Bronchial epithelial cell (primary cell): Measurements from ENCODE around the gene PXDN. TPM values are rescaled to one million over a fixed set of nuclear protein-coding genes. Genes with fewer than 3 reads are reported as not detected.

Experiments
- DNase-seq: peaks from one replicate; pipeline ENCODE4 v3.0.0-alpha.2; 2010; ENCODE audit warnings: low read depth
- FAIRE-seq: peaks from 2 replicates; lab custom pipeline; 2011; peaks lifted over from hg19 to GRCh38; lab: Jason Lieb, UNC
- H3K27me3 ChIP-seq: 2 replicates; pipeline ENCODE4 v1.5.1; 2011; ENCODE audit warnings: low read length; ENCODE audit not compliant: control insufficient read depth, insufficient read depth
- H3K36me3 ChIP-seq: 2 replicates; pipeline ENCODE4 v1.5.1; 2011; ENCODE audit warnings: low read length; ENCODE audit not compliant: control insufficient read depth, insufficient read depth
- H3K4me3 ChIP-seq: 2 replicates; pipeline ENCODE4 v1.5.1; 2011; ENCODE audit warnings: mild to moderate bottlenecking, low read depth, low read length, control low read depth
- total RNA-seq: library from RNA; depleted of rRNA; stranded (reverse); fragments of >200 nt; gene quantifications from 2 replicates; pipeline ENCODE4 v1.2.1, GENCODE V29; 2014
- TF ChIP-seq, protein P1 (sequence below): IDR thresholded peaks from 2 replicates; pipeline ENCODE4 v1.5.1; 2011; ENCODE audit warnings: mild to moderate bottlenecking, moderate library complexity, low read length, control low read depth, inconsistent platforms; ENCODE audit not compliant: insufficient read depth, severe bottlenecking

The PXDN gene
- total RNA-seq, 1 donor from 2014 or later, result 34.0 TPM

DNA sequence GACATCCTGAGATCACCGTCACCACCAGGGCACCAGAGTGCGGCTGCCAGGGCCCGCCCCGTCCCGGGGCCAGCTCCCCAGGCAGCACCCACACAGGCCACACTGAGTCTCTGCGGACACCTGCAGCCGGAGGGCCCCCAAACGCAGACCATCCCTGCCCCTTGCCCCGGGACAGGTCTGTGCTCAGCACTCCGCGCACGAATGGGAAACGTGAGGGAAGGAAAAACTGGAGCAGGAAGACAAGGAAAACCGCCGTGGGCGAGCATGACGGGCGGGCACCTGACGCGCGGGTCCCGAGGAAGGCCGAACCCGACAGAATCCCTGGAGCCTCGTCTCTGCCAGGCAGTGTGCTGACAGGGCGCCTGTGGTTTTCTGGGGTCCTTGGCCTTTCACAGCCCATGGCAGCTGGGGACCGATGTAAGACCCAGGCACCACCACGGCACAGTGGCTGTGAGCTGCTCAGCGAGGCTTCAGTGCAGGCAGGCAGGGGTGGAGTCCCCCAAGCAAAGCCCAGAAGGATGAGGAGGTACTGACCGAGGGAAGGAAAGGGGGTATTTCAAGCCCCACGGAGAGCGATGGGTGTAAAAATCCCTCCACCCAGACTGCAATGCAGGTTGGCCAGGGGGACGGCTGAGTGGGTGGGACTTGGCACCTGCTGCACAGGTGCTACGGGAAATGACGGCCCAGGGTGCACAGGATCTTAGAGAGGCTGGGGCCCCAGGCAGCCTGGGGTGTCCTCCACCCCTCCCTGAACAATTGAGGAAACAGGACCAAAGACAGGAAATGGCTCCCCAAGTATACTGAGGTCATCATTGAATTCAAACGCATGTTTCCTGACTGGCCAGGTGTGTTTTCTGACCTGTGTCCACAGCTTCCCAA lies 59.0 kb downstream of the PXDN start:
- no peak for FAIRE-seq
- Histone ChIP-seq H3K36me3 (peaks cover 5% of the 10 kb centered on the region), H3K27me3 (no peaks in the 10 kb centered on the region), H3K4me3 (no peak overlapping the region)
- DNase-seq, result no peak
- TF ChIP-seq, protein P1, sequence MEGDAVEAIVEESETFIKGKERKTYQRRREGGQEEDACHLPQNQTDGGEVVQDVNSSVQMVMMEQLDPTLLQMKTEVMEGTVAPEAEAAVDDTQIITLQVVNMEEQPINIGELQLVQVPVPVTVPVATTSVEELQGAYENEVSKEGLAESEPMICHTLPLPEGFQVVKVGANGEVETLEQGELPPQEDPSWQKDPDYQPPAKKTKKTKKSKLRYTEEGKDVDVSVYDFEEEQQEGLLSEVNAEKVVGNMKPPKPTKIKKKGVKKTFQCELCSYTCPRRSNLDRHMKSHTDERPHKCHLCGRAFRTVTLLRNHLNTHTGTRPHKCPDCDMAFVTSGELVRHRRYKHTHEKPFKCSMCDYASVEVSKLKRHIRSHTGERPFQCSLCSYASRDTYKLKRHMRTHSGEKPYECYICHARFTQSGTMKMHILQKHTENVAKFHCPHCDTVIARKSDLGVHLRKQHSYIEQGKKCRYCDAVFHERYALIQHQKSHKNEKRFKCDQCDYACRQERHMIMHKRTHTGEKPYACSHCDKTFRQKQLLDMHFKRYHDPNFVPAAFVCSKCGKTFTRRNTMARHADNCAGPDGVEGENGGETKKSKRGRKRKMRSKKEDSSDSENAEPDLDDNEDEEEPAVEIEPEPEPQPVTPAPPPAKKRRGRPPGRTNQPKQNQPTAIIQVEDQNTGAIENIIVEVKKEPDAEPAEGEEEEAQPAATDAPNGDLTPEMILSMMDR, result no peak

DNA sequence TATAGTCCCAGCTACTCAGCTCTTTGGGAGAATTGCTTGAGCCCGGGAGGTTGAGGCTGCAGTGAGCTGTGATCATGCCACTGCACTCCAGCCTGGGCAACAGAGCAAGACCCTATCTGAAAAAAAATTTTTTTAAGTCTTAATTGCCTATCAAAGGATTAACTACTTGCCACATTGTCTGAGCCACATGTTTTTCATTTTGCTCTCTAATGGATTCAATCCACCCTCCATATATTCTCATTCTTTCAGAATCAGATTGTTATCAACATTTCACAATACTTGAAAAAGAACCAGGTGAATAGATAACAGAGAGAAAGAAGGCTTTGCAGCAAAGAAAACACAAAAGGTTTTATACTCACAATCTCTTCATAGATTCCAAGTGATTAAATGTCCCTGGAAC lies 61.0 kb downstream of the PXDN start:
- H3K36me3 ChIP-seq, result peaks cover 7% of the 10 kb centered on the region
- TF ChIP-seq, protein P1, result no peak
- no peak for DNase-seq
- H3K27me3 ChIP-seq, result no peaks in the 10 kb centered on the region
- no peak for FAIRE-seq
- no peak overlapping the region for H3K4me3 ChIP-seq

DNA sequence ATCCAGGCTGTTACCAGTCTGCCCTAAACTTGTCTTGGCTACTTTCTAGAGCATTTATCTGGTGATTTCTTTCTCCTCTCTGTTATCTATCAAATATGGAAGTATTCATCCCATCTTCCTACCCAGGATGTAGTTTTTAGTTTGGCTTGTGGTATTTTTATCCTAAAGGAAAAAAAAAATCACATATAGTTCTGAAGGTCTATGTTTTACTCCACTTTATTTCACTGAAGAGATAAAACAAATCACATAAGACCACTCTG lies 62.2 kb downstream of the PXDN start:
- no peak overlapping the region for H3K4me3 ChIP-seq
- DNase-seq (no peak), FAIRE-seq (no peak)
- TF ChIP-seq, protein P1, result no peak
- no peaks in the 10 kb centered on the region for H3K27me3 ChIP-seq
- peaks cover 4% of the 10 kb centered on the region for H3K36me3 ChIP-seq

GRCh38 chr2:1681323-1682180 lies 62.8 kb downstream of the PXDN start:
- no peak for DNase-seq
- no peaks in the 10 kb centered on the region for H3K27me3 ChIP-seq
- FAIRE-seq, result no peak
- peaks cover 4% of the 10 kb centered on the region for H3K36me3 ChIP-seq
- no peak overlapping the region for H3K4me3 ChIP-seq
- TF ChIP-seq, protein P1, result no peak

GRCh38 chr2:1681017-1681318 lies 63.3 kb downstream of the PXDN start:
- peaks cover 4% of the 10 kb centered on the region for H3K36me3 ChIP-seq
- H3K27me3 ChIP-seq, result no peaks in the 10 kb centered on the region
- no peak overlapping the region for H3K4me3 ChIP-seq
- DNase-seq (no peak), FAIRE-seq (no peak)
- TF ChIP-seq, protein P1, result no peak
